ENCODE results near the gene TNPO3. TPM values are rescaled to one million over a fixed set of nuclear protein-coding genes. Genes with fewer than 3 reads are reported as not detected.

The TNPO3 gene
- total RNA-seq, 1 donor from 2014 or later, result 96.2 TPM

DNA sequence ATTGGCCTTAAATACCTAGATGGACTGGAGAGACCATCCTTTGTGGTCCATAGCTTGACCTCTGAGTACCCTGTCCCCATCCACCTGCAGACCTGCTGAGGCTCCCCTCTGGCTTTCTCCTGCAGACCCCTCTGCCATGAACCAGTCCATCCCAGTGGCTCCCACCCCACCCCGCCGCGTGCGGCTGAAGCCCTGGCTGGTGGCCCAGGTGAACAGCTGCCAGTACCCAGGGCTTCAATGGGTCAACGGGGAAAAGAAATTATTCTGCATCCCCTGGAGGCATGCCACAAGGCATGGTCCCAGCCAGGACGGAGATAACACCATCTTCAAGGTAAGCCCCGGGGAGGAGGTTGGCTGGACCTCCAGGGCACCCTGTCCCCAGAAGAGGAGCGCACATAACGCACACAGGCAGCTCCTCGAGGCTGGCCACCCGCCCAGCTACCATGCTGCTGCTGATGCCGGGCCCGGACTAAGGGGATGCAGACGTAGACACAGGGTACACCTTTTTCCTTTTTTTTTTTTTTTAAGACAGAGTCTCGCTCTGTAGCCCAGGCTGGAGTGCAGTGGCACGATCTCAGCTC is 112.9 kb downstream of the TNPO3 start:
- H3F3A ChIP-seq (ENCODE audit: low read depth), result peaks cover 2% of the 10 kb centered on the region
- Mint-ChIP-seq H3K27me3 (ENCODE audit: insufficient read depth, low read depth) (peaks cover 32% of the 10 kb centered on the region), H3K4me3 (no peak overlapping the region), H3K27ac (no peak overlapping the region), H3K4me1 (peaks cover 9% of the 10 kb centered on the region), H3K36me3 (peaks cover 2% of the 10 kb centered on the region), H3K9me3 (peaks cover 1% of the 10 kb centered on the region)
- no peak overlapping the region for H3K4me3 ChIP-seq
- H3K9me3 ChIP-seq (ENCODE audit: low read depth), result no peaks in the 10 kb centered on the region
- no peaks in the 10 kb centered on the region for H3K79me2 ChIP-seq (ENCODE audit: low read depth)
- H3K27me3 ChIP-seq, result peaks cover 37% of the 10 kb centered on the region
- no peaks in the 10 kb centered on the region for H3K4me1 ChIP-seq
- no peak overlapping the region for H3K27ac ChIP-seq
- no peaks in the 10 kb centered on the region for H3K36me3 ChIP-seq
- no peak overlapping the region for H2AFZ ChIP-seq (replicated peaks)
- H3K9ac ChIP-seq, result no peak overlapping the region
- no peak for DNase-seq (ENCODE audit: low spot score)
- H4K20me1 ChIP-seq (ENCODE audit: low read depth), result no peaks in the 10 kb centered on the region
- no peak overlapping the region for H3K4me2 ChIP-seq
- TF ChIP-seq, protein P1, sequence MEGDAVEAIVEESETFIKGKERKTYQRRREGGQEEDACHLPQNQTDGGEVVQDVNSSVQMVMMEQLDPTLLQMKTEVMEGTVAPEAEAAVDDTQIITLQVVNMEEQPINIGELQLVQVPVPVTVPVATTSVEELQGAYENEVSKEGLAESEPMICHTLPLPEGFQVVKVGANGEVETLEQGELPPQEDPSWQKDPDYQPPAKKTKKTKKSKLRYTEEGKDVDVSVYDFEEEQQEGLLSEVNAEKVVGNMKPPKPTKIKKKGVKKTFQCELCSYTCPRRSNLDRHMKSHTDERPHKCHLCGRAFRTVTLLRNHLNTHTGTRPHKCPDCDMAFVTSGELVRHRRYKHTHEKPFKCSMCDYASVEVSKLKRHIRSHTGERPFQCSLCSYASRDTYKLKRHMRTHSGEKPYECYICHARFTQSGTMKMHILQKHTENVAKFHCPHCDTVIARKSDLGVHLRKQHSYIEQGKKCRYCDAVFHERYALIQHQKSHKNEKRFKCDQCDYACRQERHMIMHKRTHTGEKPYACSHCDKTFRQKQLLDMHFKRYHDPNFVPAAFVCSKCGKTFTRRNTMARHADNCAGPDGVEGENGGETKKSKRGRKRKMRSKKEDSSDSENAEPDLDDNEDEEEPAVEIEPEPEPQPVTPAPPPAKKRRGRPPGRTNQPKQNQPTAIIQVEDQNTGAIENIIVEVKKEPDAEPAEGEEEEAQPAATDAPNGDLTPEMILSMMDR (IDR thresholded peaks at IDR 0.05), result no peak
- TF ChIP-seq EZH2phosphoT487 (IDR thresholded peaks at IDR 0.05) (no peak), EZH2 (IDR thresholded peaks at IDR 0.05) (no peak)

DNA sequence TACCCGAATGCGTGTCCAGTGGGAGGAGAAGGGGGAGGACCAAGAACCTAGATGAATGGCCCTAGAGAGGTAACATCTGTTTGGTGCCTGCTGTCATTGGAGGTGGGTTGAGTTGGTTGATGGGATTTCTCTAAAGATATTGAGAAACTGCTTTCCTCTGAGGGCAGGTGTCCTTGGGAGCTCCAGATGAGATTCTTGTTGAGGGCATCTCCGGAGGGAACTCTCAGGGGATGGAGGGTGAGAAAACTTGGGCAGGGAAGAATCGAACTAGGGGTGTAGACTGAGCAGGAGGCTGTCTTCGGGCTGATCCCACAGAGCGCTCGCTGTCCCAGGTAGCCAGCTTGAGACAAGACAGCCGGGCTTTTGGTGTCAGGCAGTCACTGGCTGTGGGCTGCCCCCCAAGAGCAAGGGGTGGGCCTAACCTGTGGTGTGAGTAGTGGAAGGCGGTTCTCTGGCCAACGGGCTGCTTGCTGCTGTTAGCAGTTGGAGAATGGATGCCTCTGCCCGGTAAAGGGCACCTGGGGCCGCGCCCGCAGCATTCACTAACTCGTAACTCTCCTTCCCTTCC is 113.5 kb downstream of the TNPO3 start:
- Mint-ChIP-seq H3K27ac (no peak overlapping the region), H3K9me3 (peaks cover 4% of the 10 kb centered on the region), H3K36me3 (peaks cover 4% of the 10 kb centered on the region), H3K4me1 (peaks cover 11% of the 10 kb centered on the region), H3K27me3 (ENCODE audit: insufficient read depth, low read depth) (peaks cover 35% of the 10 kb centered on the region), H3K4me3 (peak overlapping the region; percentile 43)
- no peak overlapping the region for H3K4me3 ChIP-seq
- no peaks in the 10 kb centered on the region for H3K9me3 ChIP-seq (ENCODE audit: low read depth)
- no peaks in the 10 kb centered on the region for H3K36me3 ChIP-seq
- DNase-seq (ENCODE audit: low spot score), result no peak
- no peaks in the 10 kb centered on the region for H3K4me1 ChIP-seq
- H3F3A ChIP-seq (ENCODE audit: low read depth), result peaks cover 6% of the 10 kb centered on the region
- no peak overlapping the region for H3K4me2 ChIP-seq
- TF ChIP-seq, protein P1 (IDR thresholded peaks at IDR 0.05), result no peak
- TF ChIP-seq EZH2phosphoT487 (IDR thresholded peaks at IDR 0.05) (no peak), EZH2 (IDR thresholded peaks at IDR 0.05) (no peak)
- H4K20me1 ChIP-seq (ENCODE audit: low read depth), result no peaks in the 10 kb centered on the region
- H3K79me2 ChIP-seq (ENCODE audit: low read depth), result no peaks in the 10 kb centered on the region
- H2AFZ ChIP-seq (replicated peaks), result no peak overlapping the region
- H3K27ac ChIP-seq, result no peak overlapping the region
- peaks cover 43% of the 10 kb centered on the region for H3K27me3 ChIP-seq
- no peak overlapping the region for H3K9ac ChIP-seq

DNA sequence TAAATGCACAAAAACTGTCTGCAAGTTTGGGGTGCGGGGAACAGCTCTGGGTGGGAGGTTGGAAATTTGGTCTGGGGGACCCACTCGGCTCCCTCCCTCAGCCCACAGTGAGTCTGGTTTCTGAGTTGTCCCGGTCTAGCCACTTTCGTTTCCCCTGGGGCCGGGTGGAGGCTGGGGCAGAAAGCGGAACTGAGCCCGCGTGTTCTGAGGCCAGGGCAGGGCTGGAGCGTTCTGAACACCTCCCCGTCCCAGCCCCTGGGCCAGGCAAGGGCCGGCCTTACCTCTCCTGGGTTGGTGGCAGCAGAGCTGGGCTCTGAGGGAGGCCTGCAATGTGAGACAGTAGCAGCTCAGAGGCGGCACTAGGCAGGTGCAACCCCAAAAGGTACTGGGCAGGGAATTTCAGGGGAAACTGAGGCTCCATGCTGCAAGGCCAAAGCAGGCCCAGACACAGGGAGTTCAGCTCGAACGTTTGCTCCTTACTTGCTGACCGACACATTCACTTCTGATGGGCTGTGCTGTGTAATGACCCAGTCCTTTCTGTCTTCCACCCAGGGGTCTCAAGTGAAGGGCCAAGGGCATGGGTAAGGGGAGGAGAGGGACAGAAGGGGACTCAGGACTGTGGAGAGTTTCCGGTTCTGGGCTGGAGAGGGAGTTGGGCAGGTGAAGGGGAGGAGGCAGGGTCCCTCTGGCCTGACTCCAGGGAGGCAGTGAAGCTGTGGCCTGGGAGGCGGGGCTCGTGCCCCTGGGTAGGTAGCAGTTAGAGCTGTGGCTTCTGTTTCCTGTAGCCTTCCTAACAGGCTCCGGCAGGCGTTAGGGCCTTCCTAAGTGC is 114.2 kb downstream of the TNPO3 start:
- Histone ChIP-seq H3K4me3 (no peak overlapping the region), H3K36me3 (no peaks in the 10 kb centered on the region), H2AFZ (replicated peaks) (no peak overlapping the region), H3K9me3 (ENCODE audit: low read depth) (no peaks in the 10 kb centered on the region), H3K4me1 (no peaks in the 10 kb centered on the region), H3K4me2 (no peak overlapping the region), H3K79me2 (ENCODE audit: low read depth) (no peaks in the 10 kb centered on the region), H3K9ac (no peak overlapping the region), H4K20me1 (ENCODE audit: low read depth) (no peaks in the 10 kb centered on the region), H3K27me3 (peaks cover 50% of the 10 kb centered on the region), H3F3A (ENCODE audit: low read depth) (peaks cover 6% of the 10 kb centered on the region), H3K27ac (no peak overlapping the region)
- H3K4me3 Mint-ChIP-seq, result no peak overlapping the region
- no peak for DNase-seq (ENCODE audit: low spot score)
- H3K9me3 Mint-ChIP-seq, result peaks cover 4% of the 10 kb centered on the region
- H3K27me3 Mint-ChIP-seq (ENCODE audit: insufficient read depth, low read depth), result peaks cover 42% of the 10 kb centered on the region
- H3K36me3 Mint-ChIP-seq, result peaks cover 4% of the 10 kb centered on the region
- H3K27ac Mint-ChIP-seq, result no peak overlapping the region
- TF ChIP-seq EZH2phosphoT487 (IDR thresholded peaks at IDR 0.05) (no peak), EZH2 (IDR thresholded peaks at IDR 0.05) (no peak)
- TF ChIP-seq, protein P1 (IDR thresholded peaks at IDR 0.05), result no peak
- H3K4me1 Mint-ChIP-seq, result peaks cover 11% of the 10 kb centered on the region

Data from neural progenitor cell (in vitro differentiated cells).